ENCODE results near the gene CHRNA5. TPM values are rescaled to one million over a fixed set of nuclear protein-coding genes. Genes with fewer than 3 reads are reported as not detected.

Gene CHRNA5
- total RNA-seq, 2 donors from 2014 or later: 5.9 to 14.1 TPM

DNA sequence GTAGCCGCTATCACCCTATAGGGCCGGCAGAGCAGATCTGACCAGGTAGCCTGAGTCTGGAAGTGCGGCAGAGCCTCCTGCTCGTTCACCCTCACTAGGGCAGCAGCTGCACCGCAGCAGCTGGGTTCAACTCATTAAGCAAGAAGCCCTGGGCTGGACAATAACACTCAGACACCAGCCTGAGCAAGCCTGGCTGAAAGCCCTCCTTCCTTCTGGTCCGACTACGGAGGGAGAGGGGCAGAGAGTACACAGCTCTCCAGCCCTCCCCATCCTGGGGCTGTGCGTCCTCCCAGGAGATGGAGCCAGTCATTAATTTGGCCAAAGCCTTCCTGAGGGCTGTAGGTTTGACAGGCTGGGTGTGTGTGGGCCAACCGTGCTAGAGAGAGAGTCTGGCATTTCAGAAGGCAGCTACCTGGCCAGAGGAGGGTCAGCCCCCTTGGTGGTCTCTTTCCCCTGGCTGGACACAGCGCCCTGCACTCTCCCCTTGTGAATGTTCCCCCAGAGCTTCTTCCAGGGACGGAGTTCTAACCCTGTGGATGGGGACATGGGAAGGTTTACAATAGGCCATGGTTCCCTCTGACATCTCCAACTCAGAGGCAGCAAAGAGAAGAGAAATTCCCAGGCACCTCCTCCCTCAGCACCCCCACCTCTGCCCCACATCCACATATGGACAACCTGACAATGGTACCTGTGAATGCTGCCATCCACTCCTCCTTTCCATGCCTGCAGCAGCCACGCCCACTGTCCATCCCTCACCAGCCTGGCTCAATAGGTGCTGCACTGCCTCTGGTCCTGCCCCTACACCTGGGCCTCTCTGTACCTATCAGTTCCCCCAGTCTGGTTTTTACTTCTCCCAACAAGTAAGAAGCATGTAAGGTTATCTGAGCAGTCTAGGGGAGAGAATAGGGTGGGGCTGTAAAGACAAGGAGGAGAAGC lies 69.2 kb downstream of the CHRNA5 start:
- H3K9me3 Mint-ChIP-seq: peaks cover 11% of the 10 kb centered on the region
- ATAC-seq (replicated peaks): no peak
- H3K4me3 Mint-ChIP-seq: no peak overlapping the region
- no peak overlapping the region for H3K27ac Mint-ChIP-seq
- H3K4me1 Mint-ChIP-seq: no peaks in the 10 kb centered on the region
- peaks cover 20% of the 10 kb centered on the region for H3K27me3 Mint-ChIP-seq
- no peaks in the 10 kb centered on the region for H3K36me3 Mint-ChIP-seq (ENCODE audit: low read depth)

DNA sequence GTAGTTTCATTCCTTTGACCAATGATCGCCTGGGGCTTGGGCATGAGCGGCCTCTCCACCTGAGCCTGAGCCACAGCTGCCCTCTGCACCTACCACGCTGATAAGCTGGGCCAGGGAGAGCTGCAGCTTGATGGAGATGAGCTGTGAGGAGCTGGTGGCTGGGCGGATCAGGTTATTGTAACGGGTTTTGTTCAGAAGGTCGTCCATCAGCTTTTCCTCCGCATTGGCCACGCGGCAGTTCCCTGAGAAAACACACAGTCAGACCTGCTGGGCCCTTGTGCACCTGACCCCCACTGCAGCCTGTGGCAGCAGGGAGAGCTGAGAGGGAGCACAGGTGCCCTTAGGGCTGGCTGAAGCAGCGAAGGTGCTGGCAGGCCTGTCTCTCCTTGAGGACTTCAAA lies 70.0 kb downstream of the CHRNA5 start:
- H3K27me3 Mint-ChIP-seq: peaks cover 20% of the 10 kb centered on the region
- no peaks in the 10 kb centered on the region for H3K4me1 Mint-ChIP-seq

DNA sequence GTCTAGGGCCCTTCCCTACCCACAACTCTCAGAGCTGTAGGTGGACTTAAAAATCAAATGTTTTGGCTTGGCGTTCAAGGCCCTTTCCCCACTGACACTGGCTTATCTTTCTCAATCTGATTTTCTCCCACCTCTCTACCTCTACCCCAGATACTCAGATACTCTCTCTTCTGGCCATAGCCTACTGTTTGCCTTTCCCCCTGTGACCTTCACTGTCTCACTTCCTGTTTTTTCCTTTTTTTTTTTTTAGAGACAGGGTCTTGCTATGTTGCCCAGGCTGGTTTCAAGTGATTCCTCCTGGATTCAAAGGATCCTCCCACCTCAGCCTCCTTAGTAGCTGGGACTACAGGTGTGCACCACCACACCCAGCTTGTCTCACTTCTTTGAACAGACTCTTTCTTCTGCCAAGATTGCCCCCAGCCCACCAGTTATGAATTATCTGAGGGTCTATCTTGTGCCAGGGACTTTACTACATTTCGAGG lies 71.1 kb downstream of the CHRNA5 start:
- Mint-ChIP-seq H3K36me3 (ENCODE audit: low read depth) (no peaks in the 10 kb centered on the region), H3K27ac (no peak overlapping the region), H3K27me3 (peaks cover 20% of the 10 kb centered on the region), H3K9me3 (peaks cover 11% of the 10 kb centered on the region), H3K4me3 (no peak overlapping the region), H3K4me1 (no peaks in the 10 kb centered on the region)
- no peak for ATAC-seq (replicated peaks)

More for the DNA sequence above, 70.0 kb downstream of the CHRNA5 start:
- Mint-ChIP-seq H3K4me3 (no peak overlapping the region), H3K36me3 (ENCODE audit: low read depth) (no peaks in the 10 kb centered on the region), H3K27ac (no peak overlapping the region), H3K9me3 (peaks cover 11% of the 10 kb centered on the region)
- ATAC-seq (replicated peaks): no peak

DNA sequence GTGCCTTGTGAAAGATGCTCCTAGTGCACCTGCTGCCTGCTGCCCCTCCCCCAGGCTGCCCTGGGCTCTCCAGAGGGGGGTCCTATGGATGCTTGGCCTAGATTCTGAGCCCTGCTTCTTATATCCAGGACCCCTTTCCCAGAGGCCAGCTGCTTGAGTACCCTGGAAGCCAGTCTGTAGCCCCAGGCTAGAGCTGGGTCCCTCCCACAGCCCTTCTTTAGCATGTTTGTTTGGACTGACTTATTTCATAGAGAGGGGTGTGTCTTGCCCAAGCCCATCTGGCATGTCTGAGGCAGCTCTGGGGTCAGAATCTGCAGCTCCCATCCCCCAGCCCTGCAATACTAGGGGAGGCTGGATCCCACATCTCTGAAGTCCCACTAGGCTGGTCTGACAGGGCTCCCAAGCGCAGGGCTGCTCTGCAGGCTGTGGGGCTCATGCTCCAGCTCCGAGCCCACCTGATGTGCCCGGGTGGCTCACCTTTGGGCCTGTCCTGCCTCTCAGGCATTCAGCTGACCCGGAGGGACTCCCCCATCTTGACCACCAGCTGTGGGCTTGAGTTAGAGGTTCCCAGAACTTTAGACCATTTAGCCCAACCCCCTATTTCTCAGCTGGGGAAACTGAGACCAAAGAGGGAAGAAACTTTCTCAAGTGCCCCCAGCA lies 72.6 kb downstream of the CHRNA5 start:
- no peak overlapping the region for H3K27ac Mint-ChIP-seq
- H3K27me3 Mint-ChIP-seq: peaks cover 23% of the 10 kb centered on the region
- H3K4me3 Mint-ChIP-seq: no peak overlapping the region
- H3K36me3 Mint-ChIP-seq (ENCODE audit: low read depth): no peaks in the 10 kb centered on the region
- H3K9me3 Mint-ChIP-seq: peaks cover 7% of the 10 kb centered on the region
- no peaks in the 10 kb centered on the region for H3K4me1 Mint-ChIP-seq
- ATAC-seq (replicated peaks): no peak

DNA sequence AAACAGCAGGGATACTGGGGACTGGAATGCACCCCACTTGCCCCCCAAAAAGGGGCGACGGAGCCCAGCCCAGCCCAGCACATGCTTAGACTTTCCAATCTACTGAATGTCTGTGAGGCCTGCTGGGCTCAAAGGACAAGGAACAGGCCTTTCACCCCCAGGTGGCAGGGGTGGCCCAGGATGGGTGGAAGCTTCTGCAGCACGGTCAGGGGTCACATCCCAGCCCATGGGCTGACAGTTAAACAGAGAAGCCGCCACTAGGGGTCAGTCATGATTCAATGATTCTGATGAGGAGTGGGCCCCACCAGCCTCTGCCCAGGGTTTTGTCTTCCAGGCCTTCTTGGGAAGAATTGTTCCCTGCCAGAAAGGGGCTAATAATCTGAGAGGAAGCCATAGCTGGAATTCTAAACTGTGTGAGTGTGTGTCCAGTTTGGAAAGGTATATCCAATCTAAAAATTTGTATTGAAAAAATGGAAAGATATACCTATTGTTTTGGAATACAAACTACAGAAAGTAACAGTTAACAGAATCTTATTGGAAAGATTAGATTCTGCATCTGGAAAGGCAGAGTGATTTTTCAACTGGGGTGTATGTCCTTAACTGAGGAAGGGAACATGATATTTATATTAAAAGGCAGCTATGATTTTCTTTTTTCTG lies 73.5 kb downstream of the CHRNA5 start:
- no peak overlapping the region for H3K27ac Mint-ChIP-seq
- H3K27me3 Mint-ChIP-seq: peaks cover 16% of the 10 kb centered on the region
- H3K4me1 Mint-ChIP-seq: no peaks in the 10 kb centered on the region
- no peak overlapping the region for H3K4me3 Mint-ChIP-seq
- no peaks in the 10 kb centered on the region for H3K36me3 Mint-ChIP-seq (ENCODE audit: low read depth)
- peak; percentile 58 for ATAC-seq (replicated peaks)
- H3K9me3 Mint-ChIP-seq: no peaks in the 10 kb centered on the region

DNA sequence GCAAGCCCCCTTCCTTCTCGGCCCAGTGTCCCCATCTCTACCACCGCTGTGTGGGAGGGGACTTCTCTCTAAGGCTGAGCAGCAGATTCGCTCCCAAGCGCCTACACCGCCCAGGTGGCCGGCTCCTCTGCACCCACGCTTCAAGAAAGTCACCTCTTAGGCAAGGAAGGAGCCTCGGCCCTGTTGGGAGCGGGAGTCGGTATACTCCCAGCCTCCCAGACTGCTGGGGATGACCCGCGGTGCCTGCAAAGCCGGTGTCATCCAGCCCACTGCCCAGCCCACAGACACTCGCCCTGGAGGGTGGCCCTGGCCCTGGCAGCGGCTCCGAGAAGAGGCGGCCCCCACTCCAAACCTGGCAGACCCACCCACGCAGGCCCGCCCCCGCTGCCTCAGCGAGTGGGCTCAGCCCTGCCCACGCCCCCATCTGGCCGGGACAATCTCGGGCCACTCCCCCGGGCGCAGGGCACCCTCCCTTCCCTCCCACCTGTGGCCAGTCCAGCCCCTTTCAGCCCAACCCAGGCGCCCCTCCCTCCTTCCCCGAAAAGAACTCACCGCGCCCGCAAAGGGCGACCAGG lies 75.3 kb downstream of the CHRNA5 start:
- no peak overlapping the region for H3K4me3 Mint-ChIP-seq
- no peak overlapping the region for H3K27ac Mint-ChIP-seq
- peaks cover 16% of the 10 kb centered on the region for H3K27me3 Mint-ChIP-seq
- H3K4me1 Mint-ChIP-seq: no peaks in the 10 kb centered on the region
- no peaks in the 10 kb centered on the region for H3K9me3 Mint-ChIP-seq
- peak; percentile 11 for ATAC-seq (replicated peaks)
- H3K36me3 Mint-ChIP-seq (ENCODE audit: low read depth): no peaks in the 10 kb centered on the region

DNA sequence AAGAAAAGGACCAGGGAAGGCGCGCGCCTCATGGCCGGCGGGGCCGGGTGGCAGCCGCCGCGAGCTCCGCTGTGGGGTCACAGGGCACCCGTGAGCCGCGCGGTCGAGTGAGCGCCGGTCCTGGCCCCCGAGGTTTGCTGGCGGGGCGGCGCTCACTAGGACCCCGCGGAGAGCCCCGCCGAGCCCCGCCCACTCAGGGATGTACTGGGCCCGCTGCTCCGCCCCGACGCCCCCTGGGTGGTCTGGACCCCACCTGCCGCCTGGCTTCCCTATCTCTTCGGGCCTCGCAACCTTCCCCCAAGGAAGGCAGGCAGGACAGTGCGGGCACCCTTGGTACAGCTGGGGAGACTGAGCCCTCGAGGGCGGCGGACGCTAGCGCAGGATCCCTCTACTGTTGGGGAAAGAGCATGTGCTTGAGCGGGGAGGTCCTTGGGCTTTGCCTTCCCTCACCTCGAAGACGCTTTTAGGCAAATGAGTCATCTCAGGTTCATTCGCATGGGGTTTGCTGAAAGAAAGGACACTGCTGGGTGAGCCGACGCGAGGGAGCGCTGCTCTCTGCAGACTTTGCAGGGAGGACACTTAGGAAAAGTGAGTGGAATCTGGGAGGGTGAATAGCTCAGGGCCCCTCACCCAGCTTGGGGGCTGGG lies 75.9 kb downstream of the CHRNA5 start, which contains the start of gene CHRNB4:
Gene CHRNB4, minus strand, starts transcription at position 109 of the 647 bp plus-strand sequence. Its CDS starts 77 bp downstream, at position 32.
- Mint-ChIP-seq H3K27me3 (peaks cover 16% of the 10 kb centered on the region), H3K4me1 (no peaks in the 10 kb centered on the region), H3K36me3 (ENCODE audit: low read depth) (no peaks in the 10 kb centered on the region), H3K4me3 (peak within 1 kb of the TSS; percentile 41), H3K27ac (no peak within 1 kb of the TSS), H3K9me3 (no peaks in the 10 kb centered on the region)
- ATAC-seq (replicated peaks): peak; percentile 37

DNA sequence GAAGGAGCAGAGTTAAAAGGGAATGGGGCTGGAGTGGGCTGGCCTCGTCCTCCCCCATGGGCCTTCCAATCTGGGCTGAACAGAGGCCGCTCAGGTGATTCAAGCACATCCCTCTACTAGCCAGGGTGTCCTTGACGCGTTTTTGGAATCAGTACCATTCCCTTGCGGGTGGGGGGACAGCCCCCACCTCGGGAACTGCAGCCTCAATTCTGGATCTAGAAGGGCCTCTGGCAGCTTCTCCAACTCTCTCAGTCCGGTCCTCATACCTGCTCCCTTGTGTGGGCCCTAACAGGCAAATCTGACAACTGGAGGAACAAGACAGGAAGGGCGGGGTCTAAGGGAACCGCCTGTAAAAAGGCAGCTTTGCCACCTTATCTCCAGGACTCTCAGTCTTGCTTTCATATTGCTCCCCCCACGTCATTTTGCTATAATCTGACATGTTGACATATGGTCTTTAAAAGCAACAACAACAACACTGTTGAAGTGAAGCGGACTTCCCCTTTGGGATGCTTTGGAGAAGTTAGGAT lies 76.5 kb downstream of the CHRNA5 start:
- Mint-ChIP-seq H3K4me1 (no peaks in the 10 kb centered on the region), H3K27ac (no peak overlapping the region), H3K27me3 (peaks cover 16% of the 10 kb centered on the region), H3K36me3 (ENCODE audit: low read depth) (no peaks in the 10 kb centered on the region), H3K9me3 (no peaks in the 10 kb centered on the region), H3K4me3 (peak overlapping the region; percentile 41)
- ATAC-seq (replicated peaks): no peak

DNA sequence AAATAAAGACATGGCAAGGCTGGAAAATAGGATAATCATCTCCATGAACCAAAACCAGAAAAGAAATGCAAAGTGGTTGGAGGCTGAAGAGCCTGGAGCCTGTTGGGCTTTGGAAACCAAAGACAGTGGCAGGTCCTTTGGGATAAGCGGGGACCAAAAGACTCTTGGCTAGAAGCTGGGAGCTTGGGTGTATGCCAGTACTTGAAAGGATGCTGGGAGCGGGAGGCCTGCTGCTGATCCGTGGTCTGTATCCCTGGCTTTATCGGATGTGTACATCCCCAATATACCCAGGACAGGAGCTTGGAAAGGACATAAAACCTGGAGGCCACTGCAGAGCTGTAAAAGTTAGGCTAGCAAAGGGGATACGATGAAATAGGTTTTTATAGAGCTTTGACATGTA lies 77.0 kb downstream of the CHRNA5 start:
- ATAC-seq (replicated peaks): no peak
- no peaks in the 10 kb centered on the region for H3K4me1 Mint-ChIP-seq

More for the DNA sequence above, 77.0 kb downstream of the CHRNA5 start:
- no peak overlapping the region for H3K27ac Mint-ChIP-seq
- no peaks in the 10 kb centered on the region for H3K9me3 Mint-ChIP-seq
- no peaks in the 10 kb centered on the region for H3K36me3 Mint-ChIP-seq (ENCODE audit: low read depth)
- peaks cover 12% of the 10 kb centered on the region for H3K27me3 Mint-ChIP-seq
- no peak overlapping the region for H3K4me3 Mint-ChIP-seq

Other genes with a start within 250 kb of the CHRNA5 start
- not detected for gene CRABP1, start 225.2 kb upstream of the CHRNA5 start, total RNA-seq
- gene IREB2, start 127.3 kb upstream of the CHRNA5 start, total RNA-seq: 10 to 100 TPM; 63.6 to 84.0 TPM
- gene HYKK, start 57.9 kb upstream of the CHRNA5 start, total RNA-seq: 1 to 10 TPM in 1 of 2 donors, under 1 TPM in 1; 0.91 to 1.2 TPM
- 100 to 1,000 TPM; 140 to 270 TPM for gene PSMA4, start 25.1 kb upstream of the CHRNA5 start, total RNA-seq
- not detected for gene CHRNA3, start 55.5 kb downstream of the CHRNA5 start, total RNA-seq
- gene CHRNB4, start 75.7 kb downstream of the CHRNA5 start, total RNA-seq: not detected
- 1 to 10 TPM; 1.2 to 4.4 TPM for gene ADAMTS7, start 245.9 kb downstream of the CHRNA5 start, total RNA-seq

Measured in activated T-helper 17 cell treated with anti-CD3 and anti-CD28 coated beads, Interleukin-2, amount 50 U/mL, for 72 hours (primary cell).